NCI-H345 treated with DMSO at 0.1 percent for 48 hours (cell line): Measurements from ENCODE around the gene CDK4.

ENCODE experiments used
- DNase-seq: peaks from one replicate; lab custom pipeline; 2025; ENCODE audit not compliant: unreplicated experiment; lab: John Stamatoyannopoulos, UW

CDK4 gene

DNA sequence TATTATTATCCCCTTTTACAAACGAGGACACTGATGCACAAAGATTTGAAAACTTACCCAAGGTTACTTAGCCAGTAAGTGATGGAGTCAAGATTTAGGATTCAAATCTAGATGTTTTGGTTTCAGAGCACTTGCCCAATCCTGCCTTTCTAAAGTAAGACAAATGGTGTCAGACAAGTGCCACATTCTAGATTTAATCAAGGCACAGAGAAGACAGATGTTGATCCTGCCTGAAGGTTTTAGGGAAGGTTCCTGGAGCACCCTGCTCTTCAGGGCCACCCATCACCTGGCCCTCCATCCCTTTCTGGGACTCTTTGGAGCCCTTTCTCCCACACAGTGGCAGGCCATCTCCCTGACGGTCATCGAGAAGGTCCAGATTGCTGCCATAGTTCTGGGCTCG is 5.7 kb upstream of the CDK4 start:
- no peak for DNase-seq

DNA sequence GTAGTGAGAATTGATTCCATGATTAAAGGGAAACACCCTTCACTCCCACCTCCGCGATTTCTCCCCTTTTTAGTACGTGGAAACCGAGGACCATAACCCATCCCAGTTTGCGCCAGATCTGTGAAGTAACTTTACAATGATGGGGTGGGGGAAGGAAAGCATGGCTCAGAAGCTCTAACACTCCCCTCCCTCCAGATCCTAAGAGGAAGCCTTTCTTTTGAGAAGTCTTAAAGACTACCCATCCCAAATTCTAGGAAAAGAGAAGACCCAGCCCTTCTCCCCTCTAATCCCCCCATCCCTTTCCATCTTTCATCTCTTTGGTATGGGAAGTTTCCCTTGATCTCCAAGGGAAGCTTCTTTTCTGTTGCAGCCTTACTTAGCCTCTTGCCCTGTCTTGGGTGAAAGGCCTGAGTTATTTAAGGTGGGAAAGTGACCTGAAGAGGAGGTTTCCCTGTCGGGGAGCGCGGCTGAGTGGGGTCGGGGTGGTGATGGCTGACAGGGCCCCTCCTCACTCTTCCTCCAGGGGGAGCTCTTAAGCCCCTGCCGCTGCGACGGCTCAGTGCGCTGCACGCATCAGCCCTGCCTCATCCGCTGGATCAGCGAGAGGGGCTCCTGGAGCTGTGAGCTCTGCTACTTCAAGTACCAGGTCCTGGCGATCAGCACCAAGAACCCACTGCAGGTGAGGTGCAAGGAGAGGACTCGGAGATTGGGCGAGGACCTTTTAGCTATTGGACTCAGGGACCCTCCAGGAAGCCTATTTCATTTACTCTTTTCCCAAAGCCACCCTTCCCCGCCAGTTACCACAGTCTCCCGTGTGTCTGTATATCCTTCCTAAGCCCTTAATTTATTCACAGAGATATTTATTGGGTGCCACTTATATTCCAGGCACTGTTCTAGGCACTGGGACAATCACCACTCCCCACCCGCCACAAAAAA is 4.6 kb upstream of the CDK4 start:
- DNase-seq = no peak

DNA sequence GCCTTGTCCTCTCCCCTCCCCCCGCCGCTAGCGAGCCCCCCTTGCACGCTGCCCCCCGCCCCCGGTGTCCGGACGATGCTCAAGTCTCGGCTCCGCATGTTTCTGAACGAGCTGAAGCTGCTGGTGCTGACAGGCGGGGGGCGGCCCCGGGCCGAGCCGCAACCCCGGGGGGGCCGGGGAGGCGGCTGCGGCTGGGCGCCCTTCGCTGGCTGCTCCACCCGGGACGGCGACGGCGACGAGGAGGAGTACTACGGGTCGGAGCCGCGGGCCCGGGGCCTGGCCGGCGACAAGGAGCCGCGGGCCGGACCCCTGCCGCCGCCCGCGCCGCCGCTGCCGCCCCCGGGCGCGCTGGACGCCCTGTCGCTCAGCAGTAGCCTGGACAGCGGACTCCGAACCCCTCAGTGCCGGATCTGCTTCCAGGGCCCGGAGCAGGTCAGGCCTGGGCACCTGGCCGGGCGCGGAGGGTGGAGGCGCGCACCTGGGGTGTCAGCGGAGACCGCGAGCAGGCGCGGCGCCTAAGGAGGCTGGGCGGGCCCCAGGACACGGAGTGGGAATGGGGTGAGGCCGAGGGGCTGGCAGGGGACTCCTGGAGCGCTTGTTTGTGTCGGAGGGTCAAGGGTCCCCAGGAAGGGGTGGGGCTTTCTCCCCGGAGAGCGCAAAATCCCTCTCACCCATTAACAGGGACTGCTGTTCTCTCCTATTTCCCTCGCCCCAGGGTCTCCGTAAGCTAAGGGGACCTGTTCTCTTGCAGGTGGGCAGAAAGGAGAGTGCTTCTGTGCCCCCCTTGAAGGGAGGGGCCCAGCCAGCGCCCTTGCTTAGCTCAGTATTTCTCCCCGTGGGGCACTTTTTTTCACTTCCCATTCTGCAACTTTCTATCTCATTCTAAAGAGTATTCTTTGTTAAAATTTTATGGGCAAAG is 3.6 kb upstream of the CDK4 start:
- no peak for DNase-seq

DNA sequence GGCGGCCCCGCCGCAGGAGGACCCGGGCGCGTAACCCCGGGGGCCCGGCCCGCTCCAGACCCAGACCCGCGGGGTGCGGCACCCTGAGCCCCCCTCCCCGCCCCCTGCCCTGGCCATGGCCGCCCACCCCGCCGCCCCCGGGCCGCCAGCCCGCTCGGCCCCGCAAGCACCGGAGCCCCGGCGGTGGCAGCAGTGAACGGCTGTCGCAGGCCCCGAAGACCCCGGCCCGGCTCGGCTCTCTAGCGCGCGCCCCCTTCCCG is 3.0 kb upstream of the CDK4 start:
- no peak for DNase-seq

DNA sequence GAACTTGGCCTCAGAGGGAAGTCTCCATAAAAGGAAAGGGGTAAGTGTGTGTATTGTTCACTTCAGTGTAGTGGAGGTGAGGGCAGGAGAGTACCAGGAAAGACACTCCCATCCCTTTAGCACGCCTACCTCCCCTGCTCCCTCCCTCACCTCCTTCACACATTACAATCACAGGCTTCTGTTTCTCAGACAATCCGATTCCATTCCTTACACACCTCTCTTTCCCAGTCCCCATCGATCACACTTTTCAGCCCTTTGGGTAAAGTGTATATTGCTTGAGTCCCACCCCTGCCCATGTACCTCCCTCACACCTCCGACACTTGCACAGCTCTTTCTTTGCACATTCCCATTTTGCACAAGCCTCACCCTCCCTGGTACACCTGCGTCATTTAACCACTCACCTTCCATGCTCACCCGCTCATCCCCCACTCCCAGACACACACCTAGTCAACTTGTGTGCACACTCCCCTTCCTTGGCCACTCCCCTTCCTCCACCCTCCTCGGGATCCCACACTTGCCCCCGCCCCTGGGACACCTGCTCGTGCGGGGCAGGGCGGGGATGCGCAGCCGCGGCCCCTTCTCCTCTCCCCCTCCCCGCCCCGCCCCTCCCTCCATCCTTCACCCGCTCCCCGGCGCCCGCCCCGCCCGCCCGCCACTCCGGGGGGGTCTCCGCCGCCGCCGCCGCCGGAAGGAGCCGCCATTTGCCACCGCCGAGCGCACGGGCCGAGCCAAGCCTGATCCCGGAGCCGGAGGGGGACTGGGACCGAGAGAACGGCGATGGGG is 2.5 kb upstream of the CDK4 start, which contains the start of gene MARCHF9:
Gene MARCHF9, plus strand, starts transcription at position 693 of the 783 bp plus-strand sequence. CDS start 426 bp downstream, outside the sequence.
- peak; percentile 70 for DNase-seq

DNA sequence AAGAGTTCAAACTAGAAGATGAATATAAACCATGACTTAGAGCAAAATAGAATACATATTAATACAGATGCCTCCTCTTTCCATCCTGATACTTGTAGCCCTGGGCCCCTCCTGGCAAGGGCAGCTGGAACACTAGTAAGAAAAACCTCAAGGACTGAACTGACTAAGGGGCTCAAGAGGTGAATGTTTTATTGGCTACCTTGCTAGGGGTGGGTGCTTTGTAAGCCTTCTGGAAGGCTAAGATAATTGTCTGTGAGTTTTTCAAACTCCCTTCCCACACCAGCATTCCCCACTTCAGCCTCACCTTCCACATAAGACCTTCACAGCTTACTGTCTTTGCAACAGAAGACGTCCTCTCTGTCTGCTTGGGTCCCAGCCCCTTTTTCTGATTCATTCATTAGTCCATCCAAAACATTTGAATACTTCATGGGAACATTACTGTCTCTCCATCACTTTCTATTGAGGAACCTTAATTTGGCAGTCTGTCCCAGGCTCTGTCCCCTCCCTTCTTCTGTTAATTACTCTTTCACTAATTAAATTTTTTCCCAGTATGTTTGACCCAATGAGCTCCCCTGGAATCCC is 1.7 kb upstream of the CDK4 start:
- no peak for DNase-seq

DNA sequence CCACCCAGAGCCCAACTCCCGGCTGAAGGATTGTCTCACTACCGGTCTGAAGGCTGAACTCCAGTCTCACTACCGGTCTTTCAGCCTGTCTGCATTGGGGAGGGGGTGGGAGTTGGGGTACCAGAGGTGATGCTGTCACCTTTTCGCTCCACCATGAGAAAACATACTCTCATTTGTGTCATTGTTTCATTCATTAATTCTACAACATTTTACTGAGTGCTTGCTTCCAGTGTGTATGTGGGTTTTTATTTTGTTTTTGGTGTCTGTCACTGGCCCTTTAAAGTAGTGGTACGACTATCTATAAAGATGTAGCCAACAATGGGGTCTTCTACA is 524 bp upstream of the CDK4 start:
- no peak for DNase-seq

DNA sequence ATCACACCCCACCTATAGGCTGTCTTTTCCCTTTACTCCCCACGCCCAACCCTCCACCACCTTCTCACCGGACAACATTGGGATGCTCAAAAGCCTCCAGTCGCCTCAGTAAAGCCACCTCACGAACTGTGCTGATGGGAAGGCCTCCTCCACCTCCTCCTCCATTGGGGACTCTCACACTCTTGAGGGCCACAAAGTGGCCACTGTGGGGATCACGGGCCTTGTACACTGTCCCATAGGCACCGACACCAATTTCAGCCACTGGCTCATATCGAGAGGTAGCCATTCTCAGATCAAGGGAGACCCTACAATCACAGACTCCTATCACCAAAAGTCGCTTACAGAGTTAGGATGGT is 700 bp downstream of the CDK4 start:
- DNase-seq = no peak

DNA sequence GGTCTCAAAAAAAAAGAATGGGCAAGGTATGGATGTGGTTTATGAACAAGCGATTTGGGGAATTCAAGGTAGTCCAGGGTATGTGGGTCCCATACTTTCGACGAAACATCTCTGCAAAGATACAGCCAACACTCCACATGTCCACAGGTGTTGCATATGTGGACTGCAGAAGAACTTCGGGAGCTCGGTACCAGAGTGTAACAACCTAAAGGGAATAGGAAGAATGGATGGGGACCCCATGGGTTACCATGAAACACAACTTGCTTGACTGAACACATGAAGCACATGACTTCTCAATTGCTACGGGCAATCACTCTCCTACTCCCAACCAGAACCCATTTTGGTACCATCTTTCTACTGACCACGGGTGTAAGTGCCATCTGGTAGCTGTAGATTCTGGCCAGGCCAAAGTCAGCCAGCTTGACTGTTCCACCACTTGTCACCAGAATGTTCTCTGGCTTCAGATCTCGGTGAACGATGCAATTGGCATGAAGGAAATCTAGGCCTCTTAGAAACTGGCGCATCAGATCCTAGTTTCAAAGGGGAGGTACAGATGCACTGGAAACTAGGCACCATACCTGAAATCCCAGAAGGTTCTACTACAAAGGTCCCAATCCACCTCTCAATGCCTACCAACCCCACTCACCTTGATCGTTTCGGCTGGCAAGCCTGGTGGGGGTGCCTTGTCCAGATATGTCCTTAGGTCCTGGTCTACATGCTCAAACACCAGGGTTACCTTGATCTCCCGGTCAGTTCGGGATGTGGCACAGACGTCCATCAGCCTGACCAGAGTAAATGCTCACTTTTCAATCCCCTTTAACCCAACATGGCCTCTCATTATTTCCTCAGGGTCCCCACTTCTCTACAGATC is 1.3 kb downstream of the CDK4 start:
- DNase-seq = no peak

DNA sequence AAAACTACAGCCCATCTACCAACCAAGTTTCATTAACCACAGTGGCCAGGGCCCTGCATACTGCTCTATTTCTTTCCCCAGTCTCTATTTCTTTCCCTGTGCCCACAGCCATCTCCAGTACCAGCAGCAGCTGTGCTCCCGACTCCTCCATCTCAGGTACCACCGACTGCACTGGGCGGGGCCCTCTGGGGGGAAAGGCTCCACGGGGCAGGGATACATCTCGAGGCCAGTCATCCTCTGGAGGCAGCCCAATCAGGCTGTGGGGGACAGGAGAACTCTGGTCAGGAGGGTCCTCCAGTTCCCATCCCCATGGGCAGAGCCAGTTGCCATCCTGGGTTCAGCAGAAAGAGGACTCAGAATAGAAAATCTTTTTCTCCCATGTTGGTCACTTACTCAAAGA is 3.0 kb downstream of the CDK4 start:
- DNase-seq = no peak

DNA sequence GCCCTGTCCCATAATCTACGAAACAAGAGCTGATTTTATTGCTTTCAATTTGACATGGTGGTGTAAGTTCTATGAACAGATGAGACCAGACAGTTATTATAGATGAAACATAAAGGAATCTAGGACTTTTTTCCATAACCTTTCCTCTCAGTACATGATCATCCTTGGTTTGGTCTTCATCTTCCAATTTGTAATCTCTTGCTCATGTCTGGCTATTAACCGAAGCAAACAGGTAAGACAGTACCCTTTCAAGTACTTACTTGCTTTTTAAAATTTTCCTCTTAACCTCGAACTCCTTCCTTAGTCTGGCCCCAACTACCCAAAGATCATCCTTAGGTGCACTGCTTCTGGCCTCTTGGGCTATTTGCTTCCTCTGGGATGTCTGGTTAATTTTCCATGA is 6.1 kb downstream of the CDK4 start:
- no peak for DNase-seq

DNA sequence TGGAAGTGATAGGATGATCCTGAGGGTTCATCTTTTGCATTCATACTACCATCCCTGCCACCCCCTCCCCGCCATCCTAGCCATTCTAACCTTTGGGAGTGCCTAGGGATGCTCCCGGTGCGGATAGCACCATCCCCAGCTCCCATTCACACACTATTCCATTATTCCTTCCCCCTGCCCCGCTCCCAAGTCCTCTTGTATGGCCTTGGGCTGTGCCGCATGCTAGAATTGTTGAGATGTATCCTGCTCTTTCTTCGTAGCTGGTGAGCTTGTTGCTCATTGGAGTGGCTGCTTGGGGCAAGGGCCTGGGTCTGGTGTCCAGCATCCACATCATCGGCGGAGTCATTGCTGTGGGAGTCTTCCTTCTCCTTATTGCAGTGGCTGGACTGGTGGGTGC is 6.6 kb downstream of the CDK4 start:
- DNase-seq = no peak

DNA sequence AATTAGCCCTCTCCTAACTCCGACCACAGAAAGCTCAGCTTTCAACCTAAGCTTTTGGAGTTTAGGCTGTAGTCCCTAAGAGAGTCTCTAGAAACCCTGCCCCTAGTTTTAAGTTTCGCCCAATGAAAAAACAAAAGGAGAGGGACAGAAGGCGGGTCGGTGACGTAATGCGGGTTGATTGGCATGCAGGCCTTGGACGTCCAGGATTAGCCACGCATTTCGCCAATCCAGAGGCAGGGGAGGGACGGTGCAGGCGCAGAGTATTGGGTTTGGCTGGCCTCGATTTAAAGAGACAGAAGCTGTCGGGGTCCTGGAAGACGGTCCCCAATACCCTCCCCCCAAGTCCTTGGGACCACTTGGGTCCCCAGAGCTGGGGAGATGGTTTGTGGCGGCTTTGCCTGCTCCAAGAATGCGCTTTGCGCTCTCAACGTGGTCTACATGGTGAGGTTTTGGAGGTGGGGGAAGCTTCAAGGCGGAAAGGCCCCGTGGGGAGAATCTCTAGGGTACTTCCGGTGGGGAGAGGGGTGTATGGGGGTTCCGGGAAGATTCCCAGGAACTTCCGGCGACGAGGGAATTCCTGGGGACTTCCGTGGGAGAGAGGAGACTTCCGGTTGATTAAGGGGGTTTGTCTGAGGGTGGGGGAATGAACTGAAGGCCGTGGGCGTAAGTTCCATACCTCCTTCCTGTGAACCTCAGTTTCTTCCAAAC is 7.2 kb downstream of the CDK4 start, which contains the start of gene TSPAN31:
Gene TSPAN31, plus strand, starts transcription at position 263 of the 708 bp plus-strand sequence. Its CDS starts 116 bp downstream, at position 379.
- DNase-seq = peak; percentile 97

DNA sequence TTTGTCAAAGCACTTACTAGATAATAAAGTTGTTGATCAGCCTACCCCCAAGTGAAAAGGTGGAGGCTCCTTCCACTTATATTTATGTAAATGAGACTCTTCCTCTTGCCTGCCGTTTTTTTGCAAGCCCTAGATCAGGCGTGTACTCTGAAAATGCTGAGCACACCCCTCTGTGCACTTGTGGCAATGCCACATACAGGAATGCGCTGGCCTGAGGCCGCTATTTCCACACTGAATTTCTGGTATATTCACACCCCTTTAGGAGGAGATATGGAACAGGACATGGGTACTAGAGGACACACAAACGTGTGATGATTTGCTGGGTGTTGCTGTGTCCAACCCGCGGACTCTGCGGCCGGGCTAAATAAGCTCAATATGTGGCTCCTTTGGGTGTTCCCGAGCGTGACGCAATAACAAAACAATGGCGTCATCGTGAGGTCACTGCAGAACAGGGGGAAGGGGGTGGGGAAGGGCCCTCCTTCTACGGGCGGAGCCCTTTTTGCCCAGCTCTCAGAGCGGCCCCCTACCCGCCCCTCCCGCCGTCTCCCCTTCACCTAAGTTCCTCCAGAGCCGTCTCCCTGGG is 7.8 kb downstream of the CDK4 start:
- no peak for DNase-seq

DNA sequence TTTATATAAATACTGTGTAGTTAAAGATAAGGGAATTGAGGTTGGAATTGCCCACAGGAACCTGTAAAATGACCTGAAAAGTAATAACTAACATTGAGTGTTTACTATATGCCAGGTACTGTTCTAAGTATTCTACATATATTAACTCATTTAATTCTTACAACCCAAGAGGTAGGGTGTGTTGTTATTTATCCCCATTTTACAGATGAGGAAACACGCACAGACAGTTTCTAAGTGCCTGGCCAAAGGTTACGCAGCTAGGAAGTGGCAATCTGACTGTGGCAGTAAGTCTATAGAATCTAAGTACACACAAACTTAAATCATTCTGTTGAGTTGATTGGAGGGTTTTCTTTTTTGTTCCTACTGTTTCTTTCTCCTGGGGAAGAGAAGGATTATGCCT is 8.3 kb downstream of the CDK4 start:
- no peak for DNase-seq

DNA sequence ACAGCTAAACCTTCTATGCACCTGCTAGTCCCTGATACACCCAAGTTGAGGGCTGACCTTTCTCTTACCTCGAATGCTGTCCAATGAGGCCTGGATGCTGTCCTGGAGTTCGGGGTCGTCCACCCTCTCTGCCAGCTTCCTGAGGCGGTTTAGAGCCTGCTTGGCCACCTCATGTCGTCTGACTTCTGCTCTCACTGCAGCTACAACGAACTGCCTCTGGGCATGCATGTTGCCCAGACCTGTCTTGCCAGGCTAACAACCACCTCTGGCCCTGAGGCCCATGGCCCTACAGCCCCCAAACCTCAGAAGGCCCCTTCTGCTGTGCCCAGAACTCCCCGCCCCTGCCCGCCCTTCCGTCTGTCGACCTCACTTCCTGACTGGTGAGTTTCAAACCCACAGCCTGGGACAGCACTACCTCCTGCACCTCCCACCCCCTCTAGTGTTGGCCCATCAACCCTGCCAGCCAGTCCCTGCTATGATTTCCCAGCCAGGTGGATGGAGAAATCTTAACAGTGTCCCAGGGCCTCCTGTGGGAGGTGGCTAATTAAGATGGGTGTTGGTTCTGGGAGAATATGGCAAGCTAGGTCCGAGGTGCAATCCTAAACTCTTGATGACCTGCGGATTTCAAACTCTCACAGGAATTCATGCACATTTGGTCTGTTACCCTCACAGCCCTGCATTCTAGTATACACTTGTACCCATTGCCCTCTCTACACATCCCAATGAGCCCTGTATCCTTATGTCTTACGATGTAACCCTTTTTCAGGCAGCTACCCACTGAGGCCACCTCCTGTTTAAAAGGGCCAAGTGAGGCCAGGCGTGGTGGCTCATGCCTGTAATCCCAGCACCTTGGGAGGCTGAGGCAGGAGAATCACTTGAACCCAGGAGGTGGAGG is 10.0 kb downstream of the CDK4 start:
- DNase-seq = no peak

DNA sequence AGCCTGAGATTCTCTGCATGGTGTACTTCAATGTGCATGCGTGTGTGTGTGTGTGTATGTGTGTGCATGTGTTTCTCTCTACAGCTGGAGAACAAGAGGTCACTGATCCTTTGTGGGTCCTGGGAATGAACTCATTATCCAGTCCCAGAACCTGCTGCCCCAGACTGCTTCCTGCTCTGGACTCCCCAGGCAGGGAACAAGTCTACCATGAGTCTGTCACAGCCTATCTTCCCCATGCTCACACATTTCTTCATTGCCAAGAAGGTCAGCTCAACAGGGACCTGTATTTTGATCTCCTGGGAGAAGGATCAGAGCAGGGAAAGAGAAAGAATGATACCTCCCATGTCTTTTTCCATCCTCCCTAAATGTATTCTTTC is 10.7 kb downstream of the CDK4 start:
- no peak for DNase-seq
